SK-N-SH (cell line): ENCODE results near the gene B4GALT1.

Experiments used
- CHD2 ChIP-seq: fragments of 150-350 bp; IDR thresholded peaks from 2 replicates; pipeline ENCODE4 v1.6.1; 2018; ENCODE audit warnings: low read length; ENCODE audit not compliant: partially characterized antibody
- CTCF ChIP-seq: fragments of 200-600 bp; sonication (generic); IDR thresholded peaks from 2 replicates; pipeline ENCODE4 v1.6.1; 2017; ENCODE audit warnings: antibody characterized with exemption, mild to moderate bottlenecking, moderate library complexity
- FOXJ3 ChIP-seq: sonication (generic); formaldehyde crosslinking; IDR thresholded peaks from 2 replicates; pipeline ENCODE4 v1.5.1; 2020; ENCODE audit warnings: mild to moderate bottlenecking, missing genetic modification reagents
- FOXM1 ChIP-seq: IDR thresholded peaks from 2 replicates; pipeline ENCODE4 v1.4.0; 2012; ENCODE audit warnings: low read depth, mild to moderate bottlenecking
- MAX ChIP-seq: IDR thresholded peaks from 2 replicates; pipeline ENCODE4 v1.4.0; 2012; ENCODE audit warnings: low read depth
- MEF2A ChIP-seq: IDR thresholded peaks from 2 replicates; pipeline ENCODE4 v1.4.0; 2012; ENCODE audit warnings: low read depth, borderline replicate concordance
- NFIC ChIP-seq: IDR thresholded peaks from 2 replicates; pipeline ENCODE4 v1.4.0; 2012; ENCODE audit warnings: borderline replicate concordance
- POLR2AphosphoS5 ChIP-seq: IDR thresholded peaks from 2 replicates; pipeline ENCODE4 v1.6.1; 2012; ENCODE audit warnings: low read depth, low read length
- SIN3A ChIP-seq: IDR thresholded peaks from 2 replicates; pipeline ENCODE4 v1.6.1; 2012; ENCODE audit warnings: low read depth, mild to moderate bottlenecking, low read length, moderate library complexity, borderline replicate concordance
- SMC3 ChIP-seq: IDR thresholded peaks from 2 replicates; pipeline ENCODE4 v1.6.1; 2012; ENCODE audit warnings: low read depth, low read length, improper control_type of control experiment
- TAF1 ChIP-seq: IDR thresholded peaks from 2 replicates; pipeline ENCODE4 v1.6.1; 2012; ENCODE audit warnings: low read depth, mild to moderate bottlenecking, low read length, moderate library complexity, borderline replicate concordance
- TEAD4 ChIP-seq: IDR thresholded peaks from 2 replicates; pipeline ENCODE4 v1.4.0; 2012; ENCODE audit warnings: mild to moderate bottlenecking, borderline replicate concordance; ENCODE audit not compliant: insufficient read depth
- TF ChIP-seq, protein P1 (sequence below): IDR thresholded peaks from 2 replicates; pipeline ENCODE4 v1.4.0; 2012; ENCODE audit warnings: low read depth, borderline replicate concordance
- TF ChIP-seq, protein P2 (sequence below): IDR thresholded peaks from 2 replicates; pipeline ENCODE4 v1.6.1; 2012; ENCODE audit warnings: mild to moderate bottlenecking, low read depth, low read length, moderate library complexity

- TF ChIP-seq CTCF (no peak), POLR2AphosphoS5 (no peak), CHD2 (no peak), NFIC (no peak), SMC3 (no peak), FOXM1 (no peak), FOXJ3 (CRISPR knock-in tag) (no peak), MAX (no peak), SIN3A (no peak), MEF2A (no peak), TAF1 (no peak), TEAD4 (no peak)
- TF ChIP-seq, protein P1, sequence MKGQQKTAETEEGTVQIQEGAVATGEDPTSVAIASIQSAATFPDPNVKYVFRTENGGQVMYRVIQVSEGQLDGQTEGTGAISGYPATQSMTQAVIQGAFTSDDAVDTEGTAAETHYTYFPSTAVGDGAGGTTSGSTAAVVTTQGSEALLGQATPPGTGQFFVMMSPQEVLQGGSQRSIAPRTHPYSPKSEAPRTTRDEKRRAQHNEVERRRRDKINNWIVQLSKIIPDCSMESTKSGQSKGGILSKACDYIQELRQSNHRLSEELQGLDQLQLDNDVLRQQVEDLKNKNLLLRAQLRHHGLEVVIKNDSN = no peak
- TF ChIP-seq, protein P2, sequence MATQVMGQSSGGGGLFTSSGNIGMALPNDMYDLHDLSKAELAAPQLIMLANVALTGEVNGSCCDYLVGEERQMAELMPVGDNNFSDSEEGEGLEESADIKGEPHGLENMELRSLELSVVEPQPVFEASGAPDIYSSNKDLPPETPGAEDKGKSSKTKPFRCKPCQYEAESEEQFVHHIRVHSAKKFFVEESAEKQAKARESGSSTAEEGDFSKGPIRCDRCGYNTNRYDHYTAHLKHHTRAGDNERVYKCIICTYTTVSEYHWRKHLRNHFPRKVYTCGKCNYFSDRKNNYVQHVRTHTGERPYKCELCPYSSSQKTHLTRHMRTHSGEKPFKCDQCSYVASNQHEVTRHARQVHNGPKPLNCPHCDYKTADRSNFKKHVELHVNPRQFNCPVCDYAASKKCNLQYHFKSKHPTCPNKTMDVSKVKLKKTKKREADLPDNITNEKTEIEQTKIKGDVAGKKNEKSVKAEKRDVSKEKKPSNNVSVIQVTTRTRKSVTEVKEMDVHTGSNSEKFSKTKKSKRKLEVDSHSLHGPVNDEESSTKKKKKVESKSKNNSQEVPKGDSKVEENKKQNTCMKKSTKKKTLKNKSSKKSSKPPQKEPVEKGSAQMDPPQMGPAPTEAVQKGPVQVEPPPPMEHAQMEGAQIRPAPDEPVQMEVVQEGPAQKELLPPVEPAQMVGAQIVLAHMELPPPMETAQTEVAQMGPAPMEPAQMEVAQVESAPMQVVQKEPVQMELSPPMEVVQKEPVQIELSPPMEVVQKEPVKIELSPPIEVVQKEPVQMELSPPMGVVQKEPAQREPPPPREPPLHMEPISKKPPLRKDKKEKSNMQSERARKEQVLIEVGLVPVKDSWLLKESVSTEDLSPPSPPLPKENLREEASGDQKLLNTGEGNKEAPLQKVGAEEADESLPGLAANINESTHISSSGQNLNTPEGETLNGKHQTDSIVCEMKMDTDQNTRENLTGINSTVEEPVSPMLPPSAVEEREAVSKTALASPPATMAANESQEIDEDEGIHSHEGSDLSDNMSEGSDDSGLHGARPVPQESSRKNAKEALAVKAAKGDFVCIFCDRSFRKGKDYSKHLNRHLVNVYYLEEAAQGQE = no peak
These were observed 5.4 kb upstream of the B4GALT1 start for GRCh38 chr9:33172256-33173238.
